ENCODE results near the gene TFAM. TPM values are rescaled to one million over a fixed set of nuclear protein-coding genes. Genes with fewer than 3 reads are reported as not detected.
"Not testable (repeated sequence)": the region's sequence is repeated elsewhere in the genome, so short reads cannot be mapped to it uniquely, and the experiment has no call there.

The TFAM gene
- total and polyA plus RNA-seq, 5 donors = 11.1 to 34.0 (median 29.1) TPM

- ATAC-seq (no peak), DNase-seq (no peak)
- no peaks in the 10 kb centered on the region for H3K27me3 ChIP-seq (ENCODE audit: control insufficient read depth, insufficient read depth)
- H3K9me3 ChIP-seq (ENCODE audit: control insufficient read depth, low read length) = no peaks in the 10 kb centered on the region
- H3K27ac ChIP-seq (ENCODE audit: low read length) = no peak overlapping the region
- WGBS = 84% methylated on average over 4 of the region's 4 CpGs
- no peak overlapping the region for H3K4me3 ChIP-seq (ENCODE audit: low read length)
- H3K4me1 ChIP-seq (ENCODE audit: control insufficient read depth, insufficient read depth, low read length) = no peaks in the 10 kb centered on the region
- intact Hi-C loops (cut with DNase I) = no loop called here
Observed at GRCh38 chr10:58399410-58399809, 14.2 kb downstream of the TFAM start.

GRCh38 chr10:58400609-58401008 is 15.4 kb downstream of the TFAM start:
- DNase-seq = no peak
- Histone ChIP-seq H3K27ac (ENCODE audit: low read length) (no peak overlapping the region), H3K4me1 (ENCODE audit: control insufficient read depth, insufficient read depth, low read length) (no peaks in the 10 kb centered on the region), H3K4me3 (ENCODE audit: low read length) (no peak overlapping the region), H3K27me3 (ENCODE audit: control insufficient read depth, insufficient read depth) (no peaks in the 10 kb centered on the region), H3K9me3 (ENCODE audit: control insufficient read depth, low read length) (no peaks in the 10 kb centered on the region)
- intact Hi-C loops (cut with DNase I) = no loop called here
- no peak for ATAC-seq
- WGBS = 67% methylated on average over 1 of the region's 1 CpG

- DNase-seq (no peak), ATAC-seq (no peak)
- WGBS = 96% methylated on average over 2 of the region's 2 CpGs
- H3K27ac ChIP-seq (ENCODE audit: low read length) = no peak overlapping the region
- H3K9me3 ChIP-seq (ENCODE audit: control insufficient read depth, low read length) = no peaks in the 10 kb centered on the region
- no peaks in the 10 kb centered on the region for H3K4me1 ChIP-seq (ENCODE audit: control insufficient read depth, insufficient read depth, low read length)
- H3K4me3 ChIP-seq (ENCODE audit: low read length) = no peak overlapping the region
- no peaks in the 10 kb centered on the region for H3K27me3 ChIP-seq (ENCODE audit: control insufficient read depth, insufficient read depth)
- intact Hi-C loops (cut with DNase I) = no loop called here
Observed at GRCh38 chr10:58404001-58404400, 18.8 kb downstream of the TFAM start.

GRCh38 chr10:58409956-58410610 is 24.9 kb downstream of the TFAM start:
- no peak for DNase-seq
- ATAC-seq = no peak

GRCh38 chr10:58412502-58412961 is 27.3 kb downstream of the TFAM start:
- Histone ChIP-seq H3K27me3 (ENCODE audit: control insufficient read depth, insufficient read depth) (no peaks in the 10 kb centered on the region), H3K9me3 (ENCODE audit: control insufficient read depth, low read length) (no peaks in the 10 kb centered on the region), H3K4me3 (ENCODE audit: low read length) (no peak overlapping the region), H3K27ac (ENCODE audit: low read length) (no peak overlapping the region), H3K4me1 (ENCODE audit: control insufficient read depth, insufficient read depth, low read length) (no peaks in the 10 kb centered on the region)
- WGBS = 50% methylated on average over 2 of the region's 2 CpGs
- intact Hi-C loops (cut with DNase I) = no loop called here
- ATAC-seq (no peak), DNase-seq (no peak)

More at GRCh38 chr10:58409956-58410610, 24.9 kb downstream of the TFAM start:
- Histone ChIP-seq H3K4me1 (ENCODE audit: control insufficient read depth, insufficient read depth, low read length) (no peaks in the 10 kb centered on the region), H3K9me3 (ENCODE audit: control insufficient read depth, low read length) (no peaks in the 10 kb centered on the region), H3K4me3 (ENCODE audit: low read length) (no peak overlapping the region), H3K27ac (ENCODE audit: low read length) (no peak overlapping the region), H3K27me3 (ENCODE audit: control insufficient read depth, insufficient read depth) (no peaks in the 10 kb centered on the region)
- intact Hi-C loops (cut with DNase I) = no loop called here
- 69% methylated on average over 4 of the region's 4 CpGs for WGBS

GRCh38 chr10:58414270-58415041 is 29.2 kb downstream of the TFAM start:
- WGBS = 38% methylated on average over 5 of the region's 5 CpGs
- intact Hi-C loops (cut with DNase I) = no loop called here
- Histone ChIP-seq H3K9me3 (ENCODE audit: control insufficient read depth, low read length) (no peaks in the 10 kb centered on the region), H3K4me3 (ENCODE audit: low read length) (no peak overlapping the region), H3K27me3 (ENCODE audit: control insufficient read depth, insufficient read depth) (no peaks in the 10 kb centered on the region), H3K4me1 (ENCODE audit: control insufficient read depth, insufficient read depth, low read length) (no peaks in the 10 kb centered on the region), H3K27ac (ENCODE audit: low read length) (peak overlapping the region; percentile 48)
- peak; percentile 44 to 60 for ATAC-seq
- DNase-seq = no peak

- Histone ChIP-seq H3K27ac (ENCODE audit: low read length) (no peak overlapping the region), H3K27me3 (ENCODE audit: control insufficient read depth, insufficient read depth) (no peaks in the 10 kb centered on the region), H3K4me3 (ENCODE audit: low read length) (no peak overlapping the region), H3K9me3 (ENCODE audit: control insufficient read depth, low read length) (no peaks in the 10 kb centered on the region), H3K4me1 (ENCODE audit: control insufficient read depth, insufficient read depth, low read length) (no peaks in the 10 kb centered on the region)
- DNase-seq (no peak), ATAC-seq (no peak)
- intact Hi-C loops (cut with DNase I) = no loop called here
Observed at GRCh38 chr10:58415757-58416156, 30.5 kb downstream of the TFAM start.

GRCh38 chr10:58417902-58418301 is 32.7 kb downstream of the TFAM start:
- not testable (repeated sequence) for H3K9me3 ChIP-seq (ENCODE audit: control insufficient read depth, low read length)

GRCh38 chr10:58424176-58424575 is 39.0 kb downstream of the TFAM start:
- no peak for ATAC-seq
- H3K4me1 ChIP-seq (ENCODE audit: control insufficient read depth, insufficient read depth, low read length) = no peaks in the 10 kb centered on the region
- no peak overlapping the region for H3K4me3 ChIP-seq (ENCODE audit: low read length)
- H3K9me3 ChIP-seq (ENCODE audit: control insufficient read depth, low read length) = no peaks in the 10 kb centered on the region
- intact Hi-C loops (cut with DNase I) = no loop called here
- no peak overlapping the region for H3K27ac ChIP-seq (ENCODE audit: low read length)
- WGBS = 92% methylated on average over 1 of the region's 1 CpG
- no peak for DNase-seq
- no peaks in the 10 kb centered on the region for H3K27me3 ChIP-seq (ENCODE audit: control insufficient read depth, insufficient read depth)

More at GRCh38 chr10:58417902-58418301, 32.7 kb downstream of the TFAM start:
- H3K27ac ChIP-seq (ENCODE audit: low read length); DNase-seq; H3K27me3 ChIP-seq (ENCODE audit: control insufficient read depth, insufficient read depth); ATAC-seq; H3K4me3 ChIP-seq (ENCODE audit: low read length); intact Hi-C loops (cut with DNase I); H3K4me1 ChIP-seq (ENCODE audit: control insufficient read depth, insufficient read depth, low read length): not testable (repeated sequence)
- 94% methylated on average over 2 of the region's 2 CpGs for WGBS

GRCh38 chr10:58428436-58428835 is 43.2 kb downstream of the TFAM start:
- H3K4me3 ChIP-seq (ENCODE audit: low read length); DNase-seq; H3K27ac ChIP-seq (ENCODE audit: low read length); H3K9me3 ChIP-seq (ENCODE audit: control insufficient read depth, low read length); intact Hi-C loops (cut with DNase I); ATAC-seq; H3K4me1 ChIP-seq (ENCODE audit: control insufficient read depth, insufficient read depth, low read length); H3K27me3 ChIP-seq (ENCODE audit: control insufficient read depth, insufficient read depth): not testable (repeated sequence)
- 96% methylated on average over 1 of the region's 1 CpG for WGBS

GRCh38 chr10:58431903-58432302 is 46.7 kb downstream of the TFAM start:
- Histone ChIP-seq H3K4me3 (ENCODE audit: low read length) (no peak overlapping the region), H3K4me1 (ENCODE audit: control insufficient read depth, insufficient read depth, low read length) (peaks cover 1% of the 10 kb centered on the region), H3K27ac (ENCODE audit: low read length) (no peak overlapping the region), H3K27me3 (ENCODE audit: control insufficient read depth, insufficient read depth) (no peaks in the 10 kb centered on the region), H3K9me3 (ENCODE audit: control insufficient read depth, low read length) (no peaks in the 10 kb centered on the region)
- intact Hi-C loops (cut with DNase I) = no loop called here
- ATAC-seq = no peak
- WGBS = 92% methylated on average over 2 of the region's 2 CpGs
- DNase-seq = no peak

Data from right cardiac atrium (tissue), 5 donors.